ENCODE results near the gene AMPD1. TPM values are rescaled to one million over a fixed set of nuclear protein-coding genes. Genes with fewer than 3 reads are reported as not detected.

The AMPD1 gene
- total and polyA plus RNA-seq, 2 experiments from 2014 or later = not detected

DNA sequence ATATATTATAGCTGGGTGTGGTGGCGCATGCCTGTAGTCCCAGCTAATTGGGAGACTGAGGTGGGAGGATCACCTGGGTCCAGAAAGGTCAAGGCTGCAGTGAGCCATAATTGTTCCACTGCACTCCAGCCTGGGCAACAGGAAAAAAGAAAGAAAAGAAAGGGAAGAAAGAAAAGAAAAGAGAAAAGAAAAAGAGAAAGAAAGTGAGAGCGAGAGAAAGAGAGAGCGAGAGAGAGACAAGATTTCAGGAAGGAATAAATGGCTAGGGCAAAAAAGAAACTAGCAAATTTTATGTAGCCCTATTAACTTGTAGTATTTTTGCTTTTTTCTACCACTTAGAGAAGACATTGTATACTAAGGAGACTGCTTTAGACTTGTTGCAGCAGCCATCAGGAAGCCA, 15.0 kb upstream of the AMPD1 start:
- no peak for TF ChIP-seq CTCF (IDR thresholded peaks at IDR 0.05; ENCODE audit: low read depth, low read length)
- no peak for DNase-seq (ENCODE audit: low read depth in 1 of 2, low spot score in 1 of 2)
- Histone ChIP-seq H3K36me3 (peaks cover 49% of the 10 kb centered on the region), H3K4me3 (no peak overlapping the region), H3K27me3 (no peaks in the 10 kb centered on the region), H3K9me3 (ENCODE audit: low read depth) (no peaks in the 10 kb centered on the region), H3K27ac (no peak overlapping the region), H3K4me1 (ENCODE audit: low read depth) (no peaks in the 10 kb centered on the region)

DNA sequence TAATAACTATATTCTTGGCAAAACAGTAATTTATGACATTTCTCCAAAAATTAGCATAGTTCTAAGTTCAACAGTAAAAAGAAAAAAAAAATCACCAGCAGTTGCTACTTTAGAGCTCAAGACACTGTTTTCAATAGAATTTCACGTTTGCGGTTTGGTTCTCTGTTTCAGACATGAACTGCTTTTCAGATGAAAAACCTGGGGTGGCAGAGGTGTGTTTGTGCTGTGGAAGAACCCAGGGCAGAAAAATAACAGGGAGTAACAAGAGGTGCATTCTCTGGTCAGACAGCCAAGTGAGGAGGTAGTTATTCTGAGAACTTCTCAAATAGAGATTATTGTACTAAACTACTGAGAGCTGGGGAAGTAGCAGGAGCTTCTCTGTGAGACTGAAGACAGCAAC, 12.3 kb upstream of the AMPD1 start:
- no peak for DNase-seq (ENCODE audit: low read depth in 1 of 2, low spot score in 1 of 2)
- H3K9me3 ChIP-seq (ENCODE audit: low read depth) = no peaks in the 10 kb centered on the region
- no peaks in the 10 kb centered on the region for H3K27me3 ChIP-seq
- H3K4me3 ChIP-seq = no peak overlapping the region
- H3K36me3 ChIP-seq = peaks cover 40% of the 10 kb centered on the region
- no peaks in the 10 kb centered on the region for H3K4me1 ChIP-seq (ENCODE audit: low read depth)
- no peak for TF ChIP-seq CTCF (IDR thresholded peaks at IDR 0.05; ENCODE audit: low read depth, low read length)
- no peak overlapping the region for H3K27ac ChIP-seq

DNA sequence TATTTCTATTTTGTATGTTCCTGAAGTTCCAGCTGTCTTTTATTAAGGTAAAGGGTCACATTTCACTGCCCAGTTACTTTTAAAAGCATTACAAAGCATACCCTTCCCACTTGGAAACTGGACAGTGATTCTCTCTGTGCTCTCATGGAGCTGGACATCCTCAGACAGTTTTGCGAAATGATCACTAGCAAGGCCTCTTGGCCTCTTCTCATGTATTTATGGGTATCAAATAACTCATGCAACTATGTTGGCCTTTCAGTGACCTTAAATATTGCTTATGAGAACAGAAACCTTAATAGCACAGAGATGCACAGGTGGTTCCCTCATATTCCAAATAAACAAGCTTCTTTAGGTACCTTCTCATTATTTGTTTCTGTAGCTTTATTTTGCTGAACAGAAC, 7.9 kb upstream of the AMPD1 start:
- H3K27ac ChIP-seq = no peak overlapping the region
- DNase-seq (ENCODE audit: low read depth in 1 of 2, low spot score in 1 of 2) = no peak

GRCh38 chr1:114702737-114703136, 7.4 kb upstream of the AMPD1 start:
- Histone ChIP-seq H3K27ac (no peak overlapping the region), H3K9me3 (ENCODE audit: low read depth) (no peaks in the 10 kb centered on the region), H3K27me3 (peaks cover 15% of the 10 kb centered on the region), H3K36me3 (peaks cover 20% of the 10 kb centered on the region), H3K4me3 (no peak overlapping the region), H3K4me1 (ENCODE audit: low read depth) (no peaks in the 10 kb centered on the region)
- no peak for DNase-seq (ENCODE audit: low read depth in 1 of 2, low spot score in 1 of 2)
- no peak for TF ChIP-seq CTCF (IDR thresholded peaks at IDR 0.05; ENCODE audit: low read depth, low read length)

More for the DNA sequence above, 7.9 kb upstream of the AMPD1 start:
- no peak for TF ChIP-seq CTCF (IDR thresholded peaks at IDR 0.05; ENCODE audit: low read depth, low read length)
- no peak overlapping the region for H3K4me3 ChIP-seq
- peaks cover 13% of the 10 kb centered on the region for H3K27me3 ChIP-seq
- no peaks in the 10 kb centered on the region for H3K9me3 ChIP-seq (ENCODE audit: low read depth)
- H3K36me3 ChIP-seq = peaks cover 25% of the 10 kb centered on the region
- no peaks in the 10 kb centered on the region for H3K4me1 ChIP-seq (ENCODE audit: low read depth)

DNA sequence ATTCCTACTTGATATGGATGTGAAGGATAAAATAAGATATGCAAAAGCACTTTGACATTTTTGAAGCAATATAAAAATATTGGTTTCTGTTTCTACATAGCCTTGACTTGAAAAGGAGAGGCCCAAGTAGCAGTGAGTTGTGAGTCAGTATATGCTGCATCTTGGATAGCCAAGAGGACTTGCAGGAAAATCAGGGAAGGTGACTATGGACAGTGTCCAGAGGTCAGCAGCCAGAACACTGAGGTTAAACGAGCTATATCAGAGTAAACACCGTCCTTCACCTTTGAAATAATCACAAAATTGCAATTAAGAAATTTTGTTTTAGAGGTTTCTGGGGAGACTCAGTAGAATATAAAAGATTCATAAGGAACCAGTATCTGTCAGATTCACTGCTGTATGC, 6.6 kb upstream of the AMPD1 start:
- H3K27me3 ChIP-seq = peaks cover 23% of the 10 kb centered on the region
- H3K36me3 ChIP-seq = peaks cover 12% of the 10 kb centered on the region
- DNase-seq (ENCODE audit: low read depth in 1 of 2, low spot score in 1 of 2) = no peak
- TF ChIP-seq CTCF (IDR thresholded peaks at IDR 0.05; ENCODE audit: low read depth, low read length) = no peak
- H3K4me3 ChIP-seq = no peak overlapping the region
- H3K27ac ChIP-seq = no peak overlapping the region
- H3K4me1 ChIP-seq (ENCODE audit: low read depth) = no peaks in the 10 kb centered on the region
- H3K9me3 ChIP-seq (ENCODE audit: low read depth) = no peaks in the 10 kb centered on the region
